Measurements from ENCODE around the gene DEFB124. TPM values are rescaled to one million over a fixed set of nuclear protein-coding genes. Genes with fewer than 3 reads are reported as not detected.

The DEFB124 gene
- polyA plus RNA-seq, 1 donor (not counting 4 experiments of a cell fraction or from before 2014, with no cell fraction given) = not detected

DNA sequence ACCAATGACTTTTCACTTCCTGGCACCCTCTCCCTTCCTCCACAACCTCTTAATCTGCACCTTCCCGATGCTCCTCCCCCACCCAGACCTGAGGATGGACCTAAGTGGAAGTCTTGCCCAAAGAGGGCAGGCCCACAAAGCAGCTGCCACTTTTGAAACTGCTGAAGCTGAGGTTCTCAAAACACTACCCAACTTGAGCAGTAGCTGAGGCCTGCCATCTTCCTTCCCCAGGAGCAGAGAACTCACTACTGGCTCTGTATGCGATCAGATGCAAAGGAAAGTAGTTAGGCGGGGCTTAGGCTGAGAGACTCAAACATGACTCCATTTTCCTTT, 40.8 kb upstream of the DEFB124 start:
- H3K27me3 ChIP-seq (ENCODE audit: control insufficient read depth, extremely low read depth, insufficient read depth, low read length) = no peaks in the 10 kb centered on the region
- H3K9me3 ChIP-seq (ENCODE audit: control insufficient read depth, low read depth, low read length) = no peaks in the 10 kb centered on the region
- peak overlapping the region; percentile 92 for H3K9ac ChIP-seq (ENCODE audit: control insufficient read depth, extremely low read depth, insufficient read depth, low read length)
- peaks cover 23% of the 10 kb centered on the region for H3K4me1 ChIP-seq (ENCODE audit: control insufficient read depth, extremely low read depth, insufficient read depth, low read length)
- TF ChIP-seq, protein P1, sequence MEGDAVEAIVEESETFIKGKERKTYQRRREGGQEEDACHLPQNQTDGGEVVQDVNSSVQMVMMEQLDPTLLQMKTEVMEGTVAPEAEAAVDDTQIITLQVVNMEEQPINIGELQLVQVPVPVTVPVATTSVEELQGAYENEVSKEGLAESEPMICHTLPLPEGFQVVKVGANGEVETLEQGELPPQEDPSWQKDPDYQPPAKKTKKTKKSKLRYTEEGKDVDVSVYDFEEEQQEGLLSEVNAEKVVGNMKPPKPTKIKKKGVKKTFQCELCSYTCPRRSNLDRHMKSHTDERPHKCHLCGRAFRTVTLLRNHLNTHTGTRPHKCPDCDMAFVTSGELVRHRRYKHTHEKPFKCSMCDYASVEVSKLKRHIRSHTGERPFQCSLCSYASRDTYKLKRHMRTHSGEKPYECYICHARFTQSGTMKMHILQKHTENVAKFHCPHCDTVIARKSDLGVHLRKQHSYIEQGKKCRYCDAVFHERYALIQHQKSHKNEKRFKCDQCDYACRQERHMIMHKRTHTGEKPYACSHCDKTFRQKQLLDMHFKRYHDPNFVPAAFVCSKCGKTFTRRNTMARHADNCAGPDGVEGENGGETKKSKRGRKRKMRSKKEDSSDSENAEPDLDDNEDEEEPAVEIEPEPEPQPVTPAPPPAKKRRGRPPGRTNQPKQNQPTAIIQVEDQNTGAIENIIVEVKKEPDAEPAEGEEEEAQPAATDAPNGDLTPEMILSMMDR (optimal IDR thresholded peaks at IDR 0.05 in 1 of 3, IDR thresholded peaks at IDR 0.05 in 1 of 3, conservative IDR thresholded peaks at IDR 0.05 in 1 of 3; ENCODE audit: extremely low read depth in 1 of 3, insufficient read depth in 2 of 3, low read length in 3 of 3) = no peak
- TF ChIP-seq EZH2 (IDR thresholded peaks at IDR 0.05; ENCODE audit: low read length) = no peak
- H4K20me1 ChIP-seq (ENCODE audit: control insufficient read depth, extremely low read depth, insufficient read depth, low read length) = peaks cover 6% of the 10 kb centered on the region
- H3K9me1 ChIP-seq (ENCODE audit: control insufficient read depth, extremely low read depth, insufficient read depth, low read length) = peaks cover 2% of the 10 kb centered on the region
- H2AFZ ChIP-seq (ENCODE audit: control insufficient read depth, low read length) = no peak overlapping the region
- H3K4me2 ChIP-seq (ENCODE audit: control insufficient read depth, extremely low read depth, insufficient read depth, low read depth, low read length) = peak overlapping the region; percentile 93
- H3K27ac ChIP-seq (ENCODE audit: control insufficient read depth, insufficient read depth, low read length) = peak overlapping the region; percentile 90
- dilution Hi-C loops (cut with MboI; ENCODE audit: extremely low pct_ligation_motif_present, low sequenced_read_pairs) = no loop called here
- DNase-seq (ENCODE audit: low read depth, low spot score) = no peak
- peaks cover 63% of the 10 kb centered on the region for H3K79me2 ChIP-seq (ENCODE audit: control insufficient read depth, insufficient read depth, low read length)
- no peak for FAIRE-seq
- peaks cover 9 to 23% of the 10 kb centered on the region in 2 experiments for H3K36me3 ChIP-seq (ENCODE audit: control insufficient read depth in 2 of 2, extremely low read depth in 1 of 2, insufficient read depth in 2 of 2, low read length in 2 of 2)
- H3K4me3 ChIP-seq (ENCODE audit: control insufficient read depth in 2 of 3, extremely low read depth in 1 of 3, insufficient read depth in 2 of 3, low read depth in 1 of 3, low read length in 3 of 3) = peak overlapping the region; percentile 88 to 96 (median 93)

- Histone ChIP-seq H3K9ac (ENCODE audit: control insufficient read depth, extremely low read depth, insufficient read depth, low read length) (peak overlapping the region; percentile 92), H3K9me3 (ENCODE audit: control insufficient read depth, low read depth, low read length) (no peaks in the 10 kb centered on the region), H3K79me2 (ENCODE audit: control insufficient read depth, insufficient read depth, low read length) (peaks cover 58% of the 10 kb centered on the region), H3K9me1 (ENCODE audit: control insufficient read depth, extremely low read depth, insufficient read depth, low read length) (peaks cover 2% of the 10 kb centered on the region), H4K20me1 (ENCODE audit: control insufficient read depth, extremely low read depth, insufficient read depth, low read length) (peaks cover 4% of the 10 kb centered on the region), H3K36me3 (ENCODE audit: control insufficient read depth in 2 of 2, extremely low read depth in 1 of 2, insufficient read depth in 2 of 2, low read length in 2 of 2) (peaks cover 6 to 20% of the 10 kb centered on the region in 2 experiments), H3K27ac (ENCODE audit: control insufficient read depth, insufficient read depth, low read length) (peak overlapping the region; percentile 90), H2AFZ (ENCODE audit: control insufficient read depth, low read length) (peak overlapping the region; percentile 97), H3K27me3 (ENCODE audit: control insufficient read depth, extremely low read depth, insufficient read depth, low read length) (no peaks in the 10 kb centered on the region), H3K4me3 (ENCODE audit: control insufficient read depth in 2 of 3, extremely low read depth in 1 of 3, insufficient read depth in 2 of 3, low read depth in 1 of 3, low read length in 3 of 3) (peak overlapping the region; percentile 88 to 96 (median 93)), H3K4me1 (ENCODE audit: control insufficient read depth, extremely low read depth, insufficient read depth, low read length) (peaks cover 23% of the 10 kb centered on the region), H3K4me2 (ENCODE audit: control insufficient read depth, extremely low read depth, insufficient read depth, low read depth, low read length) (peak overlapping the region; percentile 93)
- DNase-seq (ENCODE audit: low read depth, low spot score) (no peak), FAIRE-seq (no peak)
- dilution Hi-C loops (cut with MboI; ENCODE audit: extremely low pct_ligation_motif_present, low sequenced_read_pairs) = no loop called here
- TF ChIP-seq, protein P1 (optimal IDR thresholded peaks at IDR 0.05 in 1 of 3, IDR thresholded peaks at IDR 0.05 in 1 of 3, conservative IDR thresholded peaks at IDR 0.05 in 1 of 3; ENCODE audit: extremely low read depth in 1 of 3, insufficient read depth in 2 of 3, low read length in 3 of 3) = no peak
- TF ChIP-seq EZH2 (IDR thresholded peaks at IDR 0.05; ENCODE audit: low read length) = no peak
These were observed 40.3 kb upstream of the DEFB124 start for GRCh38 chr20:31515072-31515774.
